ENCODE measurements around the gene SMC3.

The SMC3 gene

GRCh38 chr10:110544958-110545537 lies 22.4 kb upstream of the SMC3 start:
- peak; percentile 63 for DNase-seq (ENCODE audit: low read depth)

DNA sequence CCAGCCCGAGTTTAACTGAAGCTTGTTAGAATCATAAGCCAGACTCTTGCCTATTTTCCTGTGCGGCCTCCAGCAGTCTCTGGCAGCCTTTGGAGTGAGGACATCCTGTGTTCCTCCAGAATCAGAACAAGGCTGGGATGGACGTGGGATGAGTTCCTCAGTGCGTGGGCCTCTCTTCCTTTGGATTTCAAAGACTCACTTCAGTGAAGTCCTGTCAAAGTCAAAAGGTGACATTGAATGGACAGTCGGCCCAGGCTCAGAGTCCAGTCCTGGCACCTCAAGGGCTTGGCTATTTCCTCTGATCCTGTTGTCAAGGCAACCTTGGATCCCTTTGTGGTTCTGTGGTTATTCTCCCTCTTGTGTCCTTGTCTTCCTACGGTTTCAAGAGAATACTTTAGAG lies 21.4 kb upstream of the SMC3 start:
- DNase-seq (ENCODE audit: low read depth) = no peak

GRCh38 chr10:110546499-110547110 lies 20.9 kb upstream of the SMC3 start:
- DNase-seq (ENCODE audit: low read depth) = no peak

DNA sequence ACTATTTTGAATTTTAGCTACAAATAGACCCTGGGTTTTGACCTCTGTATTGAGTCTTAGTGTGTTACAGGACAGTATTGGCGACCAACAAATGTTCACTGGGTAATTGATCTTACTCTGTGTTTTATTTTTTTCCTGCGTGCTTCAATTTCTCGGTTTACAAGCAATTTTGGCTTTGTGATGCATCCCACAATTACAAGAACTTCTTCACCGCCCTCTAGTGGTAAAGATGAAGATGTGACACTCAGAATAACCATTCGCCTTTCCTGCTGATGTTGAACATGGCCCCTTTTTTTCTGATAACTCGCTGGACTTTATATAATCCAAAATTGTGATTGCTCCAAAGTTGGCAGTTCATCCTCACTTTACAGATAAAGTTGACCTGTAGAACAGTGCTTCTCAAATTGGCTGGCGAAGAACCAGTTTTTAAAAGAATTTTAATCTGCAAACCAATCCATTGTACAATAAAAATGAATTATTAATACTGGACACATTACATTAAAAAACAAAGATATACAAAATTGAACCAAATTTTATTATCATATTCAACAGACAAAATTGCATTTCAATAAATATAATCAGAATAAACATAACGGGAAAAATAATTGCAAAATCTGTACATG lies 20.2 kb upstream of the SMC3 start:
- peak; percentile 64 for DNase-seq (ENCODE audit: low read depth)

- no peak for DNase-seq (ENCODE audit: low read depth)
Measured at GRCh38 chr10:110548002-110548401, 19.5 kb upstream of the SMC3 start.

GRCh38 chr10:110549211-110549610 lies 18.3 kb upstream of the SMC3 start:
- no peak for DNase-seq (ENCODE audit: low read depth)

- no peak for DNase-seq (ENCODE audit: low read depth)
Measured at GRCh38 chr10:110553905-110554304, 13.6 kb upstream of the SMC3 start.

DNA sequence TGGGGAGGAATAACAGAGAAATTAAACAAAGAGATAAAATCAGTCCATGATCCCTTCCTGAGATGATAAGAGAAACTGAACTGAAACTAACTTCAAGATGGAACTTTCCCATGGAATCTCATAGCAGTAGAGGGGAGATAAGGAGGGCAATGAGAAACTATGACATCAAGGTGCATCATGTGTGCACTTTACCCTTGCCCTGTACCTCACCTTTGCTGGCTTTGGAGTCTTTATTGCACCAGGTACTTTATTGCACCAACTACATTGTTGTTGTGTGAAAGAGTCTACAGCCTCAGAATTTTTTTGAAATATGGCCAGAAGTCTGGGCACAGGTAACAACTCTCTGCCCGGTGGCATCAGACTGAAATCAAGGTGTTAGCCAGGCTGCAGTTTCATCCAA lies 11.2 kb upstream of the SMC3 start:
- DNase-seq (ENCODE audit: low read depth) = no peak

GRCh38 chr10:110556969-110557601 lies 10.4 kb upstream of the SMC3 start:
- peak; percentile 52 for DNase-seq (ENCODE audit: low read depth)

DNA sequence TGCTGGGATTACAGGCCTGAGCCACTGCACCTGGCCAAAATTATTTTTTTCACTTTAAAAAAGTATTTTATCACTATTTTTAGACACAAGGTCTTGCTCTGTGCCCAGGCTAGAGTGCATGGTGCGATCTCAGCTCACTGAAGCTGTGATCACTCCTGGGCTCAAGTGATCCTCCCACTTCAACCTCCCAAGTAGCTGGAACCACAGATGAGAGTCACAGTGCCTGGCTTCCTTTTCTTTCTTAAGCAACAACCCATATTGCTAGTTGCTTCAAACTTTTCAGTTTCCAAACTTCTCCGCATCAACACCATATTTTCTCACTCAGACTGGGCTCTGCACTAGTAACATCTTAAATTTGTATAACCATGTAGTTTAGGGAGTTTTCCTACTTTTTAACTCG lies 9.5 kb upstream of the SMC3 start:
- no peak for DNase-seq (ENCODE audit: low read depth)

DNA sequence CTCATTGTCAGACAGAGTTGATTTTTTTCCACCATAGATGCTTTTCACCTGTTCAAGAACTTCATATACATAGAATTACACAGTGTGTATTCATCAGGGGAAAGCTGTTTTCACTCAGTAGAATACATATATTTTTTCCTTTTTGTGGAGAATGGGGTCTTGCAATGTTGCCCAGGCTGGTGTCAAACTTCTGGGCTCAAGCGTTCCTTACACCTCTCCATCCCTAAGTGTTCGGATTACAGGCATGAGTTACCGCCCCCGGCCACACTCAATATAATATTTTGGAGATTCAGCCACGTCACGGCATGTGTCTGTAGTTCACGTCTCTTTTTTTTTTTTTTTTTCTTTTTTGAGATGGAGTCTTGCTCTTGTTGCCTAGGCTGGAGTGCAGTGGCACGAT lies 7.5 kb upstream of the SMC3 start:
- DNase-seq (ENCODE audit: low read depth) = no peak

- DNase-seq (ENCODE audit: low read depth) = no peak
Measured at GRCh38 chr10:110561292-110561691, 6.2 kb upstream of the SMC3 start.

DNA sequence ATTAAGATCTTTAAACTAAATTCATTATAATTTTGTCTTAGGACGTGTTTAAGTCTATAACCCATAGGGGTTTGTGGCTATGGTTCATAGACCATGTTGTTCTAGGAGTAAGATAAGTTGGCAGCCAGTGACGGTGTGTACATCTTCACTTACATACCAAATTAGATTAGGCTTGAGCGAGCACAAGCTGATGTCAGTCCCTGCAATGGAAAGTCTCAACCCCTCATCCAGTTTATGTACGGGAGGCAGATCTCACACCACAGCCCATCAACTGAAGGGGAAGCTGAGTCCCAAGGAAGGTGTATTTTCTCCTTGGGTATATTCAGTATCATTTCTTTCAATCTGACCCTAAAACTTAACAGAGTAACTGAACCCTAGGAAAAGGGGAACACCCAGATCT lies 5.1 kb upstream of the SMC3 start:
- DNase-seq (ENCODE audit: low read depth) = no peak

- DNase-seq (ENCODE audit: low read depth) = no peak
Measured at GRCh38 chr10:110563132-110563531, 4.4 kb upstream of the SMC3 start.

- DNase-seq (ENCODE audit: low read depth) = peak; percentile 5
Measured at GRCh38 chr10:110566472-110567200, 859 bp upstream of the SMC3 start.

DNA sequence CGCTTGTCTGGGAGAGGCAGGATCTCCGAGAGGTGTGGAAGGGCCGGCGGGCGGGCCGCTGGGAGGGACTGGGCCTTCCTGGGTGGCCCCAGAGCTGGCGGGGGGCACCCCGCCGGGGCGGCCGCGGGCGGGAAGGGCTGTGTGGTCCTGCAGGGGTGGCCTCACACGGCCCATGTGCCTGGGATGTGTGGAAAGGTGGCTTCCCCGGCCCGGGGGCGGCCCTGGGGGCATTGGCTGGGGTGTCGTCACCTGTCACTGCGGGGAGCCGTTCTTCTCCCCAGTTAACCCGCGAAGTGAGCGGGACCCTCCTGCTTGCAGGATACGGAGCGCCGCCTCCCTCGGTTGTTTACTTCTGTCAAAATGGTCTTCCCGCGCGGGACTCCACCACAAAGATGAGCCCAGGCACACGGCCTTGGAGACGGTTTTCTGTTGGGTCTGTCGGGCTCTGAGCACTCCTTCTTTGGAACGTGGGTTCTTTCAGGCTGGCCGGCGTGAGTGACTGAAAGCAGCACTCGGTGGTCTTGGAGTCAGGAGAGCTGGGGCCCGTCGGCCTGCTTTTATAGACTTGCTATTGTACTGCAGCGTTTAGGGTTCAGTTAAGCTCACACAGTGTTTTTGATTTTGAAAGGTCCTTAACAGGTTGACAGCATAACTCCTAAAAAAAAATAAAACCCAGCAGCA lies 700 bp downstream of the SMC3 start:
- no peak for DNase-seq (ENCODE audit: low read depth)

DNA sequence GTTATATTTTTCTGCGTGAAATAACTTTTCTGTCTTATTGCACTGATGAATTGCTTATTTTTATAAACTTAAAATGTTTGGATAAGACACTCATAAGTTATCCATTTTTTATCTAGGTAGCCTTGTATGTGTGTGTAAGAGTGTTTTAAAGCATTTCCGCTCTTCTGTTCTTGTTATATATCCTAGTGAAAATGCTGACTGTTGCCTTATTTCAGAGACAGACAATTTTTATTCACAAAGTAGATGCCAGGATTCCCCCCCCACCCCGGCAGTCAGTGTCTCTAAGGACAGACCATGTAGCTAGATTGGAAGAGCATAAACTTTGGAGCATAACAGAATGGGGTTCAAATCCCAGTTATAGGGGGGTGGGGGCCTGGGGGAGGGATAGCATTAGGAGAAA lies 1.6 kb downstream of the SMC3 start:
- no peak for DNase-seq (ENCODE audit: low read depth)

DNA sequence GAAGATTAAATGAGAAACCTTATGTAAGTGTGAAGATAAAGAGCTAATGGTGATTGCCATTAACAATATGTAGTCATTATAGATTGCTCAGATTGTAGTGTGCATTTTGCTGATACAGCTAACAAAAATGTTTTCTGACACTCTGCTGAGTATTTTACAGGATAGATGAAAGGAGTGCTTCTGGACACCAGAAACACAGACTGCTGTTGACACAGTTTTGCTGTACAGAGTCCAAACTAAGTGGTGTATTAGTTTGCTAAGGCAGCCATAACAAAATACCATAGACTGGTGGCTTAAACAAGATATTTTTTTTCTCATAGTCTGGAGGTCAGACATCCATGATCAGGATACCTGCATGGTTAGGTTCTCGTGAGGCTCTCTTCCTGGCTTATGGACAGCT lies 2.2 kb downstream of the SMC3 start:
- no peak for DNase-seq (ENCODE audit: low read depth)

- DNase-seq (ENCODE audit: low read depth) = no peak
Measured at GRCh38 chr10:110571093-110571743, 3.7 kb downstream of the SMC3 start.

DNA sequence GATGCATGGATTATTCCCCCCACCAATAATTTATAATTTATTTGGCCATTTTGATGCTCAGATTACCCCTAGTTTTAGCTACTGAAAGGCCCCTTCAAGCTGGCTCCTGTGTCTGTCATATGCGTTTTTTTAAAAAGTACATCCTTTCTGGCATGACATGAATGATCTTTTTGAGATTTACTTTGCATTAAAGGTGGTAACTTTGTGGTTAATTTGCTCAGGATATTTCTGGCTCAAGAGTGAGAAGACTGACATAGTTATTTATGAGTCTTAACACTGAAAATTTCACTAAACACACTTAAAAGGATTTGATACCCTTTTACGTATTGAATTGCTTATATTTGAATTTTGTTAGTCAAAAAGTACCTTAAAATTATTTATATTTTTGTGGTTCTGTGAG lies 5.4 kb downstream of the SMC3 start:
- no peak for DNase-seq (ENCODE audit: low read depth)

- DNase-seq (ENCODE audit: low read depth) = no peak
Measured at GRCh38 chr10:110574420-110574819, 6.9 kb downstream of the SMC3 start.

- DNase-seq (ENCODE audit: low read depth) = peak; percentile 80
Measured at GRCh38 chr10:110576220-110576619, 8.7 kb downstream of the SMC3 start.

Data from fibroblast of gingiva (primary cell).